ENCODE data around the gene RETSAT.
"Not testable (repeated sequence)": the region's sequence is repeated elsewhere in the genome, so short reads cannot be mapped to it uniquely, and the experiment has no call there.

Gene RETSAT

DNA sequence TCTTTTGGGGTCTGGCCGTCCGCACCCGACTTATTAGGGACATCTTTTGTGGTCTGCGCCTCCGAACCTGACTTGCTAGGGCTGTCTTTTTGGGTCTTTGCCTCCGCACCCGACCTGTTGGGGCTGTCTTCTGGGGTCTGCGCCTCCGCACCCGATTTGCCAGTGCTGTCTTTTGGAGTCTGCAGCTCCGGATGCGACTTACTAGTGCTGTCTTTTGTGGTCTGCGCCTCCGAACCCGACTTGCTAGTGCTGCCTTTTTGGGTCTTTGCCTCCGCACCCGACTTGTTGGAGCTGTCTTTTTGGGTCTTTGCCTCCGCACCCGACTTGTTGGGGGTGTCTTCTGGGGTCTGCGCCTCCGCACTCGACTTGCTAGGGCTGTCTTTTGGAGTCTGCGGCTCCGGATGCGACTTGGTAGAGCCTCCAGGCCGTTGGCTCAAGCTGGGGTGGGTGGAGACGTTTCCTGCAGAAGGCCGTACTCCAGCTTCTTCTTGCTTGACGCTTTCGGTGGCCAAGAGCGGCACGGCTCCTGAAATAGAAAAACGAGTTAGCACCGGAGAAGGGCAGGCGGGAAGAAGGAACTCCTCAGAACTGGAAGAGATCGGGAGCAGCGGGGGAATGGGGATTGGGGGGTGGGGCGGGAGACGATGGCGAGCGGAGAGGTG, 27.0 kb downstream of the RETSAT start:
- peaks cover 14 to 51% (median 49%) of the 10 kb centered on the region in 5 donors for H3K4me1 ChIP-seq (ENCODE audit: control insufficient read depth in 5 of 5, insufficient read depth in 5 of 5, low read length in 5 of 5)
- peak overlapping the region; percentile 88 for H3K27ac ChIP-seq (ENCODE audit: low read depth, low read length)
- no peaks in the 10 kb centered on the region for H3K27me3 ChIP-seq (ENCODE audit: control insufficient read depth in 5 of 5, insufficient read depth in 4 of 5, low read length in 5 of 5)
- peak overlapping the region; percentile 84 to 98 (median 86) for H3K4me3 ChIP-seq (ENCODE audit: low read depth in 1 of 5, low read length in 5 of 5)
- peak overlapping the region; percentile 81 to 95 (median 87) for H3K9ac ChIP-seq (ENCODE audit: low read length in 5 of 5)
- H3K36me3 ChIP-seq (ENCODE audit: control insufficient read depth in 5 of 5, insufficient read depth in 5 of 5, low read length in 5 of 5) = peaks cover 0 to 24% (median 21%) of the 10 kb centered on the region in 5 donors
- H3K9me3 ChIP-seq (ENCODE audit: control insufficient read depth in 5 of 5, low read length in 5 of 5) = no peaks in the 10 kb centered on the region

DNA sequence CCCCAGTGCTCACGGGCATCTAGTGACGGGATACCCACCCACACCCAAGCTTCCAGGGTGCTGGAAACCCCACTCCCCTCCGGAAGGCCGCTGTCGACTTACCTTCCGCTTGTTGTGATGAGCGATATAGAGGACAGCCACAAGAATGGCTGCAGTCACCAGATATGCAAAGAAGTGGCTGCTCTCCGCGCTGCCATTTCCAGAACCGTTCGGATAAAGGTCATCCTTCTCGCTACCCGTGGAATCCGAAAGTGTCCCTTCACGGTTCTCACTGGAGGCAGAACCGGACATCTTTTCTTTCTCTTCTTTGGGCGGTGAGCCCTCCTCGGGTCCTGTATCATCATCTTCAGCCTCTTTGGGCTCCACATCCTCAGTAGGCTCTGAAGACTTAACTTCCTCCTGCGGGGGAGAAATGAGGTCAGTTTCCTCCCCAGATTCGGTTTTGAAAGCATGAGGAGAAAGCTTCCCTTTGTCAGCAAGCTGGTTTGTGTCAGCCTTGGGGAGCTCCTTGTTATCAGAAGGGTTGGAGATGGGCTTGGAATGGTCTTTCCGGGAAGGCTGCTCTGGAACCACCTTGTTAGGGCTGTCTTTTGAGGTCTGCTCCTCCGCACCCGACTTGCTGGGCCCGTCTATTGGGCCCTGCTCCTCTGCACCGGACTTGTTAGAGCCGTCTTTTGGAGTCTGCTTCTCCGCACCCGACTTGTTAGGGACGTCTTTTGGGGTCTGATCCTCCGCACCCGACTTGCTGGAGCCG, 27.7 kb downstream of the RETSAT start:
- no peaks in the 10 kb centered on the region for H3K27me3 ChIP-seq (ENCODE audit: control insufficient read depth in 5 of 5, insufficient read depth in 4 of 5, low read length in 5 of 5)
- H3K27ac ChIP-seq (ENCODE audit: low read depth, low read length) = peak overlapping the region; percentile 88
- H3K4me1 ChIP-seq (ENCODE audit: control insufficient read depth in 5 of 5, insufficient read depth in 5 of 5, low read length in 5 of 5) = peaks cover 14 to 52% (median 49%) of the 10 kb centered on the region in 5 donors

DNA sequence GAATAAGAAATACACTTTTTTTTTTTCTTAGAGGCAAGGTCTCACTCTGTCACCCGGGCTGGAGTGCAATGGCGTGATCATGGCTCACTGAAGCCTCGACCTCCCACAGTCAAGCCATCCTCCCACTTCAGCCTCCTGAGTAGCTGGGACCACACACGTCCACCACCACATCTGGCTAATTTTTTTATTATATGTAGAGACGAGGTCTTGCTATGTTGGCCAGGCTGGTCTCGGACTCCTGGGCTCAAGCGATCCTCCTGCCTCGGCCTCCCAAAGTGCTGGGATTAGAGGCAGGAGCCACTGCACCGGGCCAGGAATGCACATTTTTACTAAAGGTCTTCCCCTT, 28.9 kb downstream of the RETSAT start:
- peaks cover 14 to 52% (median 49%) of the 10 kb centered on the region in 5 donors for H3K4me1 ChIP-seq (ENCODE audit: control insufficient read depth in 5 of 5, insufficient read depth in 5 of 5, low read length in 5 of 5)
- peak overlapping the region; percentile 19 to 98 (median 86) for H3K4me3 ChIP-seq (ENCODE audit: low read depth in 1 of 5, low read length in 5 of 5)
- H3K9ac ChIP-seq (ENCODE audit: low read length in 5 of 5) = peak overlapping the region in 4 of 5 donors; percentile 32 to 95 (median 84)
- H3K36me3 ChIP-seq (ENCODE audit: control insufficient read depth in 5 of 5, insufficient read depth in 5 of 5, low read length in 5 of 5) = peaks cover 10 to 40% (median 38%) of the 10 kb centered on the region in 5 donors
- H3K27me3 ChIP-seq (ENCODE audit: control insufficient read depth in 5 of 5, insufficient read depth in 4 of 5, low read length in 5 of 5) = no peaks in the 10 kb centered on the region
- peak overlapping the region; percentile 88 for H3K27ac ChIP-seq (ENCODE audit: low read depth, low read length)
- H3K9me3 ChIP-seq (ENCODE audit: control insufficient read depth in 5 of 5, low read length in 5 of 5) = no peaks in the 10 kb centered on the region

More for the DNA sequence above, 27.7 kb downstream of the RETSAT start:
- Histone ChIP-seq H3K9me3 (ENCODE audit: control insufficient read depth in 5 of 5, low read length in 5 of 5) (no peaks in the 10 kb centered on the region), H3K4me3 (ENCODE audit: low read depth in 1 of 5, low read length in 5 of 5) (peak overlapping the region; percentile 84 to 98 (median 86)), H3K9ac (ENCODE audit: low read length in 5 of 5) (peak overlapping the region; percentile 81 to 95 (median 87)), H3K36me3 (ENCODE audit: control insufficient read depth in 5 of 5, insufficient read depth in 5 of 5, low read length in 5 of 5) (peaks cover 0 to 30% (median 28%) of the 10 kb centered on the region in 5 donors)

DNA sequence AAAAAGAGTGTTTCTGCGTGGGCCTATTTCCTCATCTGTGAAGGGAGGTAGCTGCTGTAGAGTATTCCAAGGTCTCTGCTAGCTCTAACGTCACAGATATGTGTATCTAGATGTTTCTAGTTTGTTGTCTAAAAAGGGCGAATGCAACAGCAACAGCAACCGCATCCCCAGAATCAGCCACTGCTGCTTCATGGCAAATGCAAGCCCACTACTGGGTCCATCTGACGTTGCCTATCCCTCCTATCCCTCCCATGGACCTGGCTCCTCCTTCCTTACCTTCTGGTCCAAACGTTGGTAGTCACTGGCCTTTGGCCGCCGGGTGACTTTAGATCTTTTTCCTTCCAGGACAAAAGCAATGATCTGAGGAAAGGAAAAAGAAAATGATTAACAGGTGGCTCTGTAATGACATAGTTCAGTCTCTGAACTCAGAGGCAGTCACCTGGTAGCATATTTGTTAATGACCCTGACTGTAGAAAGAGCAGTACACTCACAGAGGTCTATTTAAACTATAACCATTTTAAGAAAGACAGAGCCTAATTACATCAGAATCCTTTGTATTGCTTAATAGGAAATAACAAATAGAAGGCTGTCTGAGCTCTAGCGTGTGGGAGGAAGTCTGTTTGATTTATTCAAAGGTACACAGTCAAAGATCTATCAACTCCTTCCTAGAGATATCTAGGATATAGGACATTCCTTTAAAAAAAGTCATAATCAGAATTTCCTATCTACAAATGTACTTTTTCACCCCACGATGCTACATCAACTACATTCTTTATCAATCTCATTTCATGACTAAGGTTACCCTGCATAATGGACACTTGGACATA, 29.5 kb downstream of the RETSAT start:
- peak overlapping the region; percentile 19 to 98 (median 84) for H3K4me3 ChIP-seq (ENCODE audit: low read depth in 1 of 5, low read length in 5 of 5)
- no peaks in the 10 kb centered on the region for H3K9me3 ChIP-seq (ENCODE audit: control insufficient read depth in 5 of 5, low read length in 5 of 5)
- H3K27me3 ChIP-seq (ENCODE audit: control insufficient read depth in 5 of 5, insufficient read depth in 4 of 5, low read length in 5 of 5) = no peaks in the 10 kb centered on the region
- H3K9ac ChIP-seq (ENCODE audit: low read length in 5 of 5) = peak overlapping the region in 3 of 5 donors; percentile 2 to 95 (median 55)
- peak overlapping the region; percentile 88 for H3K27ac ChIP-seq (ENCODE audit: low read depth, low read length)
- H3K36me3 ChIP-seq (ENCODE audit: control insufficient read depth in 5 of 5, insufficient read depth in 5 of 5, low read length in 5 of 5) = peaks cover 12 to 45% (median 44%) of the 10 kb centered on the region in 5 donors
- H3K4me1 ChIP-seq (ENCODE audit: control insufficient read depth in 5 of 5, insufficient read depth in 5 of 5, low read length in 5 of 5) = peaks cover 14 to 53% (median 49%) of the 10 kb centered on the region in 5 donors

DNA sequence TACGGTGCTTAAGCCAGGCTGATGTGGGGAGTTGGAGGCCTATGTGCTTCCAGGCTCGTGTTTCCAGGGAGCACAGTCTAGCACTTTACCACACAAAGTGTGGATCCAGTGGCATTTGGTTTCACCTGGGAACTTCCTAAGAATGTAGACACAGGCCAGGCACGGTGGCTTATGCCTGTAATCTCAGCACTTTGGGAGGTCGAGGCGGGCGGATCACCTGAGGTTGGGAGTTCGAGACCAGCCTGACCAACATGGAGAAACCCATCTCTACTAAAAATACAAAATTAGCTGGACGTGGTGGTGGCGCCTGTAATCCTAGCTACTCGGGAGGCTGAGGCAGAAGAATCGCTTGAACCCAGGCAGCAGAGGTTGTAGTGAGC, 30.4 kb downstream of the RETSAT start:
- Histone ChIP-seq H3K9ac (ENCODE audit: low read length in 5 of 5) (peak overlapping the region in 1 of 5 donors; percentile 41), H3K4me1 (ENCODE audit: control insufficient read depth in 5 of 5, insufficient read depth in 5 of 5, low read length in 5 of 5) (peaks cover 14 to 62% (median 52%) of the 10 kb centered on the region in 5 donors), H3K4me3 (ENCODE audit: low read depth in 1 of 5, low read length in 5 of 5) (peak overlapping the region in 3 of 5 donors; percentile 9 to 32 (median 25)), H3K36me3 (ENCODE audit: control insufficient read depth in 5 of 5, insufficient read depth in 5 of 5, low read length in 5 of 5) (peaks cover 12 to 50% (median 49%) of the 10 kb centered on the region in 5 donors)
- not testable (repeated sequence) for H3K9me3 ChIP-seq (ENCODE audit: control insufficient read depth in 5 of 5, low read length in 5 of 5); H3K27me3 ChIP-seq (ENCODE audit: control insufficient read depth in 5 of 5, insufficient read depth in 4 of 5, low read length in 5 of 5); H3K27ac ChIP-seq (ENCODE audit: low read depth, low read length)

DNA sequence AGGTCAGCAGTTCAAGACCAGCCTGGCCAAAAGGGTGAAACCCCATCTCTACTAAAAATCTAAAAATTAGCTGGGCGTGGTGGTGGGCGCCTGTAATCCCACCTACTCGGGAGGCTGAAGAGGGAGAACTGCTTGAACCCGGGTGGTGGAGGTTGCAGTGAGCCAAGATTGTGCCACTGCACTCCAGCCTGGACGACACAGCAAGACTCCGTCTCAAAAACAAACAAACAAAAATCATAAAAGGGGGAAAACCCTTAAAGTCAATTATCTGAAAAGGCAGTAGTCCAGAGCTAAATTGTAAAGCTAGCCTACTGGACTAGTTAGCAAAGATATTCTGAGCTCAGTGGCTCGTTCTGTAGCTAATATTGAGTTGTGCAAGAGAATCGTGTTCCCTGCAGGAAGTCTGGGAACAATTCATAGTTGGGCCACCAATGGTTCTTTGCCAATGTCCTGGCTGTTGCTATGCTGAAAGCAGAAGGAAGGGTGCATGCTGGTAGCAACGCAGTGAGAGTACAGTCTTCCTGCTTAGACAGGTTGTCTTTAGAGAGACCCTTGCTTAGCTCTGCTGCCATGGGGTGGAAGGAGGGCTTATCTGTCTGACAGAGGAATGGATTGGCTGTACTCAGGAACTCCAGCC, 30.9 kb downstream of the RETSAT start:
- H3K4me3 ChIP-seq (ENCODE audit: low read depth in 1 of 5, low read length in 5 of 5) = peak overlapping the region in 3 of 5 donors; percentile 9 to 32 (median 25)

DNA sequence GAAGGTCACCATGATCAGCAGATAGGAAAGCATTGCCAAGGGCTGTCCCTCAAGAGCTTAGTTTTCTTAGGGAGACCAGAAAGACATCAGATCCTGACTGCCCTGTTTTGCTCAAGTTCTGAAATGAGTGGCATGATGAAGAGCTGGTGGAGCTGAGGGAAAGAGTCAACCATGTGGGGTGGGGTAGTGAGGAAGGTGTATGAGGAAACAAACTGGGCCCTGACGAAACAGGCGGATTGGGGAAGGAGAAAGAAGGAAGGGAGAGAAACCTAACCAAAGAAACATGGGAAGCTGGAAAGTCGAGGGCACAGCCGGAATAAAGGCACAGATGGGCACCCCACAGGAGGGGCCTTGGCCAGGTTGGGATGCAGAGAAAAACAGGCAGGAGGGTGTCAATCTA, 34.5 kb downstream of the RETSAT start:
- H3K4me1 ChIP-seq (ENCODE audit: control insufficient read depth in 5 of 5, insufficient read depth in 5 of 5, low read length in 5 of 5) = peaks cover 5 to 40% (median 27%) of the 10 kb centered on the region in 5 donors
- H3K4me3 ChIP-seq (ENCODE audit: low read depth in 1 of 5, low read length in 5 of 5) = no peak overlapping the region
- H3K27ac ChIP-seq (ENCODE audit: low read depth, low read length) = no peak overlapping the region
- H3K9me3 ChIP-seq (ENCODE audit: control insufficient read depth in 5 of 5, low read length in 5 of 5) = no peaks in the 10 kb centered on the region
- no peaks in the 10 kb centered on the region for H3K27me3 ChIP-seq (ENCODE audit: control insufficient read depth in 5 of 5, insufficient read depth in 4 of 5, low read length in 5 of 5)
- peaks cover 12 to 77% (median 63%) of the 10 kb centered on the region in 5 donors for H3K36me3 ChIP-seq (ENCODE audit: control insufficient read depth in 5 of 5, insufficient read depth in 5 of 5, low read length in 5 of 5)
- H3K9ac ChIP-seq (ENCODE audit: low read length in 5 of 5) = no peak overlapping the region

More for the DNA sequence above, 30.9 kb downstream of the RETSAT start:
- Histone ChIP-seq H3K27ac (ENCODE audit: low read depth, low read length) (no peak overlapping the region), H3K36me3 (ENCODE audit: control insufficient read depth in 5 of 5, insufficient read depth in 5 of 5, low read length in 5 of 5) (peaks cover 12 to 51% (median 49%) of the 10 kb centered on the region in 5 donors), H3K9me3 (ENCODE audit: control insufficient read depth in 5 of 5, low read length in 5 of 5) (no peaks in the 10 kb centered on the region), H3K9ac (ENCODE audit: low read length in 5 of 5) (peak overlapping the region in 1 of 5 donors; percentile 41), H3K27me3 (ENCODE audit: control insufficient read depth in 5 of 5, insufficient read depth in 4 of 5, low read length in 5 of 5) (no peaks in the 10 kb centered on the region), H3K4me1 (ENCODE audit: control insufficient read depth in 5 of 5, insufficient read depth in 5 of 5, low read length in 5 of 5) (peaks cover 15 to 65% (median 53%) of the 10 kb centered on the region in 5 donors)

DNA sequence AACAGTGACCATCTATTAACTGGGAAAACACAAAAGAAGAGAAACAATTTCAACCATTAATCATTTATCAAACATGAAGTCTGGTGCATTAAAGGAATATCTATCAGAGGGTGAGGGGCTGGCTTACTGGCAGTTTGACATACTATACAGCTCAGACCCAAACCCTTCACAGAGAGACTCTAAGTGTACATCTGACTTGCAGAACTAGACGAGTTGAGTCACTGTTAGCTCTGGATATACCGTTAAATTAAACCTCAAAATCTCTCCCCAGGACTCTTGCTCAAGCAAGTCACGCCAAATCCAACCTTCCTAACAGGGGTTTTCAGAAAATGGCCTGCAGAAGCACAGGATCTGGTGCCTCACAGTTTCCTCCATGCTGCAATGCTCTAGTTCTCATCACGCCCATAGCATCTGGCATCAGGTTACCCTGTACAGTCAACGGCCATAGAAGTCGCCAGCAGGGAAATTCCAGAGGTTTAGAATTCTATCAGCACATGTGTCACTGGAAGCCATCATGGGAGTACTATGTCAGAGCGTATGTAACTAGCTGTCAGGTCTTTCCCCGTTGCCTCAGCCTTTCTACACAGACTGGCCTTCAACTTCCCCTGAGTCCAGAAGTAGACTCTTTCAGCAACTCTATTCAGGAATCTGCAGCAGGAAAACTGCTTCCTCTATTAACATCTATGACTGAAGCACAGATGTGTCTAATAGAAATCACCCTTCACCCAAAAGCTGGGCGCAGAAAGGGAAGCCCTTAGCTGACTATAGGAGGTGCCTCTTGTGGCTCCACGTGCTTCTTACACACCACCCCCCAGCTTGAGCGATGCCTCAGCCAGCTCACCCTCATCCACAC, 35.9 kb downstream of the RETSAT start:
- Histone ChIP-seq H3K9ac (ENCODE audit: low read length in 5 of 5) (peak overlapping the region in 1 of 5 donors; percentile 18), H3K4me1 (ENCODE audit: control insufficient read depth in 5 of 5, insufficient read depth in 5 of 5, low read length in 5 of 5) (peaks cover 3 to 29% (median 21%) of the 10 kb centered on the region in 5 donors), H3K36me3 (ENCODE audit: control insufficient read depth in 5 of 5, insufficient read depth in 5 of 5, low read length in 5 of 5) (peaks cover 12 to 74% (median 58%) of the 10 kb centered on the region in 5 donors), H3K27ac (ENCODE audit: low read depth, low read length) (peak overlapping the region; percentile 46), H3K4me3 (ENCODE audit: low read depth in 1 of 5, low read length in 5 of 5) (no peak overlapping the region), H3K9me3 (ENCODE audit: control insufficient read depth in 5 of 5, low read length in 5 of 5) (no peaks in the 10 kb centered on the region), H3K27me3 (ENCODE audit: control insufficient read depth in 5 of 5, insufficient read depth in 4 of 5, low read length in 5 of 5) (no peaks in the 10 kb centered on the region)

DNA sequence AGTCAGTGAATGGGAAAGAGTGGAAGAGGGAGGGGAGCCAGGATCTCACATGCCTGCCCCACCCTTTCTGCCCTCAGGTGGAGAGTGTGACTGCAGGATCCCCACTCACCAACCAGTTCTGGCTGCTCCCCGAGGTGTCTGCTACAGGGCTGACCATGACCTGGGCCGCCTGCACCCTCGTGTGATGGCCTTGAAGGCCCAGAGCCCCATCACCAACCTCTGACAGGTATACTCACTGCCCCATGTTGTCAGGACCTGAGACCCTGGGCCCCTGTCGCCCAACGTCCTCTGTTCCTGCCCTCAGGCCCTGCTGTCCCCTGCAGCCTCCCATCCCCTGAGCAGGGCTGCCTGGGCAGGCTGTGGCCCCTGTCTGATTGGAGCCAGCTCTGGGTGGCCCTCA, 38.4 kb downstream of the RETSAT start:
- not testable (repeated sequence) for H3K9me3 ChIP-seq (ENCODE audit: control insufficient read depth in 5 of 5, low read length in 5 of 5); H3K9ac ChIP-seq (ENCODE audit: low read length in 5 of 5); H3K27ac ChIP-seq (ENCODE audit: low read depth, low read length); H3K4me3 ChIP-seq (ENCODE audit: low read depth in 1 of 5, low read length in 5 of 5); H3K27me3 ChIP-seq (ENCODE audit: control insufficient read depth in 5 of 5, insufficient read depth in 4 of 5, low read length in 5 of 5)
- Histone ChIP-seq H3K36me3 (ENCODE audit: control insufficient read depth in 5 of 5, insufficient read depth in 5 of 5, low read length in 5 of 5) (peaks cover 7 to 51% (median 36%) of the 10 kb centered on the region in 5 donors), H3K4me1 (ENCODE audit: control insufficient read depth in 5 of 5, insufficient read depth in 5 of 5, low read length in 5 of 5) (peaks cover 3 to 22% (median 12%) of the 10 kb centered on the region in 5 donors)

Measured in subcutaneous abdominal adipose tissue (tissue), 5 donors.